PC-3 (cell line): ENCODE data around the gene CELF5. TPM values are rescaled to one million over a fixed set of nuclear protein-coding genes. Genes with fewer than 3 reads are reported as not detected.

Experiments
- ATAC-seq: fragments of 200-7000 bp; cut with Tn5 transposase; 2 replicates; pipeline ENCODE4 v1.9.1; 2020; ENCODE audit warnings: mild to moderate bottlenecking, moderate library complexity
- BruUV-seq: library from RNA; stranded (reverse); fragments of 400-500 nt; replicated peaks from 2 replicates; lab custom pipeline; 2021; lab: Mats Ljungman, UMichigan
- CTCF ChIA-PET: fragments of 300-600 bp; sonication (Branson Sonifier 250); formaldehyde crosslinking; loops from one replicate; lab custom pipeline; 2022; ENCODE audit warnings: antibody characterized with exemption; lab: Charles Lee
- POLR2A ChIA-PET: fragments of 300-600 bp; sonication (Branson Sonifier 250); formaldehyde crosslinking; loops from one replicate; lab custom pipeline; 2022; ENCODE audit warnings: antibody characterized with exemption; ENCODE audit not compliant: unreplicated experiment; lab: Charles Lee
- DNase-seq: peaks from one replicate; pipeline ENCODE4 v3.0.0-alpha.2; 2015
- H2AFZ ChIP-seq: fragments of 300-600 bp; sonication (generic); 2 replicates; pipeline ENCODE4 v1.6.0; 2016; ENCODE audit warnings: antibody characterized with exemption, low read length
- H3F3A ChIP-seq: fragments of 300-600 bp; sonication (generic); one replicate; pipeline ENCODE4 v1.6.0; 2017; ENCODE audit warnings: antibody characterized with exemption, low read length, control low read depth, mild to moderate bottlenecking; ENCODE audit not compliant: unreplicated experiment
- H3K27ac ChIP-seq: fragments of 300-600 bp; sonication (generic); 2 replicates; pipeline ENCODE4 v1.5.1; 2016; ENCODE audit warnings: mild to moderate bottlenecking, low read length
- H3K27me3 ChIP-seq: fragments of 300-600 bp; sonication (generic); 2 replicates; pipeline ENCODE4 v1.6.1; 2016; ENCODE audit warnings: low read length, mixed read lengths
- H3K36me3 ChIP-seq: fragments of 300-600 bp; sonication (generic); 2 replicates; pipeline ENCODE4 v1.6.1; 2016; ENCODE audit warnings: low read depth, mixed run types, low read length, mixed read lengths
- H3K4me1 ChIP-seq: fragments of 300-600 bp; sonication (generic); 2 replicates; pipeline ENCODE4 v1.5.1; 2016; ENCODE audit warnings: low read length; ENCODE audit not compliant: insufficient read depth
- H3K4me2 ChIP-seq: fragments of 300-600 bp; sonication (generic); 2 replicates; pipeline ENCODE4 v1.6.0; 2016; ENCODE audit warnings: low read length
- H3K4me3 ChIP-seq: fragments of 300-600 bp; sonication (generic); 2 replicates; pipeline ENCODE4 v1.5.1; 2016; ENCODE audit warnings: mild to moderate bottlenecking, low read length, mixed read lengths
- H3K79me2 ChIP-seq: fragments of 300-600 bp; sonication (generic); 2 replicates; pipeline ENCODE4 v1.6.1; 2017; ENCODE audit warnings: low read length, mixed read lengths
- H3K9ac ChIP-seq: fragments of 300-600 bp; sonication (generic); 2 replicates; pipeline ENCODE4 v1.6.0; 2016; ENCODE audit warnings: mild to moderate bottlenecking, low read length
- H3K9me2 ChIP-seq: fragments of 300-600 bp; sonication (generic); replicated peaks from 2 replicates; pipeline ENCODE4 v1.6.1; 2016; ENCODE audit warnings: mixed run types, low read length, mixed read lengths
- H3K9me3 ChIP-seq: fragments of 300-600 bp; sonication (generic); 2 replicates; pipeline ENCODE4 v1.6.1; 2016; ENCODE audit warnings: low read length, mixed read lengths
- H4K20me1 ChIP-seq: fragments of 300-600 bp; sonication (generic); 2 replicates; pipeline ENCODE4 v1.6.1; 2016; ENCODE audit warnings: low read length, mixed read lengths
- CTCF ChIP-seq: fragments of 300-600 bp; sonication (generic); conservative IDR thresholded peaks from 2 replicates; pipeline ENCODE4 v1.5.1; 2017; ENCODE audit warnings: antibody characterized with exemption, low read depth, mild to moderate bottlenecking, low read length
- EZH2 ChIP-seq: fragments of 300-600 bp; sonication (generic); IDR thresholded peaks from one replicate; pipeline ENCODE4 v1.6.1; 2017; ENCODE audit warnings: antibody characterized with exemption, mild to moderate bottlenecking, low read length; ENCODE audit not compliant: unreplicated experiment
- EZH2phosphoT487 ChIP-seq: fragments of 300-600 bp; sonication (generic); IDR thresholded peaks from 2 replicates; pipeline ENCODE4 v1.6.1; 2018; ENCODE audit warnings: mild to moderate bottlenecking, antibody characterized with exemption, low read length, borderline replicate concordance
- intact Hi-C: fragments of 100-400 bp; cut with micrococcal nuclease; formaldehyde crosslinking; loops from 2 replicates; pipeline ENCODE4 v1.9.0; 2023
- total RNA-seq: library from RNA; depleted of rRNA; stranded (reverse); fragments of >200 nt; gene quantifications from 2 replicates; pipeline ENCODE4 v1.2.3, GENCODE V29; 2014

Gene CELF5
- total RNA-seq, 1 experiment from 2014 or later = 0.44 TPM

GRCh38 chr19:3178973-3179738 is 45.3 kb upstream of the CELF5 start:
- no peaks in the 10 kb centered on the region for H3K36me3 ChIP-seq
- no peak overlapping the region for H2AFZ ChIP-seq
- ChIA-PET CTCF (no interaction called here), POLR2A (no interaction called here)
- H3K9me2 ChIP-seq = no peaks in the 10 kb centered on the region
- H3K27me3 ChIP-seq = no peaks in the 10 kb centered on the region
- intact Hi-C loops = no loop called here
- no peaks in the 10 kb centered on the region for H3K79me2 ChIP-seq
- no peak overlapping the region for H3K4me3 ChIP-seq
- H3F3A ChIP-seq = no peaks in the 10 kb centered on the region
- no peak overlapping the region for H3K9ac ChIP-seq
- H3K4me1 ChIP-seq = peaks cover 20% of the 10 kb centered on the region
- TF ChIP-seq EZH2phosphoT487 (no peak), CTCF (no peak), EZH2 (no peak)
- ATAC-seq (no peak), DNase-seq (no peak)
- BruUV-seq = no TSS peak
- H3K27ac ChIP-seq = no peak overlapping the region
- H3K9me3 ChIP-seq = no peaks in the 10 kb centered on the region
- H4K20me1 ChIP-seq = no peaks in the 10 kb centered on the region
- H3K4me2 ChIP-seq = no peak overlapping the region

- TF ChIP-seq CTCF (no peak), EZH2phosphoT487 (no peak), EZH2 (no peak)
- H3K4me3 ChIP-seq = no peak overlapping the region
- peaks cover 20% of the 10 kb centered on the region for H3K4me1 ChIP-seq
- H3K4me2 ChIP-seq = no peak overlapping the region
- H3K36me3 ChIP-seq = no peaks in the 10 kb centered on the region
- no peaks in the 10 kb centered on the region for H3K79me2 ChIP-seq
- no peak overlapping the region for H3K9ac ChIP-seq
- H3K9me2 ChIP-seq = no peaks in the 10 kb centered on the region
- no peak overlapping the region for H3K27ac ChIP-seq
- no peak for DNase-seq
- no peaks in the 10 kb centered on the region for H3F3A ChIP-seq
- H4K20me1 ChIP-seq = no peaks in the 10 kb centered on the region
- ChIA-PET CTCF (no interaction called here), POLR2A (no interaction called here)
- H2AFZ ChIP-seq = no peak overlapping the region
- BruUV-seq = no TSS peak
- ATAC-seq = no peak
- H3K9me3 ChIP-seq = no peaks in the 10 kb centered on the region
- intact Hi-C loops = no loop called here
- no peaks in the 10 kb centered on the region for H3K27me3 ChIP-seq
Observed at GRCh38 chr19:3179739-3180293, 44.6 kb upstream of the CELF5 start.
